PC-9 (cell line): Measurements from ENCODE around the gene AHRR.

ENCODE experiments used
- CTCF ChIP-seq: fragments of 200-600 bp; sonication (generic); conservative IDR thresholded peaks from 2 replicates; pipeline ENCODE4 v1.6.1; 2017; ENCODE audit warnings: mixed run types, antibody characterized with exemption, mild to moderate bottlenecking, moderate library complexity
- EZH2 ChIP-seq: fragments of 200-600 bp; sonication (generic); IDR thresholded peaks from 2 replicates; pipeline ENCODE4 v1.8.0; 2017; ENCODE audit warnings: antibody characterized with exemption, low read depth

- TF ChIP-seq CTCF (no peak), EZH2 (no peak)
These were observed 163.8 kb downstream of the AHRR start for GRCh38 chr5:485113-485945.
